ENCODE measurements around the gene BLOC1S5. TPM values are rescaled to one million over a fixed set of nuclear protein-coding genes. Genes with fewer than 3 reads are reported as not detected.

Gene BLOC1S5
- polyA plus RNA-seq, 1 donor (not counting 4 experiments of a cell fraction or from before 2014, with no cell fraction given): 8.8 TPM

GRCh38 chr6:8025191-8025590 lies 39.0 kb downstream of the BLOC1S5 start:
- Histone ChIP-seq H2AFZ (ENCODE audit: control insufficient read depth, low read length) (no peak overlapping the region), H3K9me1 (ENCODE audit: control insufficient read depth, extremely low read depth, insufficient read depth, low read length) (peaks cover 2% of the 10 kb centered on the region), H3K27ac (ENCODE audit: control insufficient read depth, insufficient read depth, low read length) (no peak overlapping the region), H4K20me1 (ENCODE audit: control insufficient read depth, extremely low read depth, insufficient read depth, low read length) (no peaks in the 10 kb centered on the region), H3K4me1 (ENCODE audit: control insufficient read depth, extremely low read depth, insufficient read depth, low read length) (no peaks in the 10 kb centered on the region), H3K9ac (ENCODE audit: control insufficient read depth, extremely low read depth, insufficient read depth, low read length) (no peak overlapping the region), H3K27me3 (ENCODE audit: control insufficient read depth, extremely low read depth, insufficient read depth, low read length) (no peaks in the 10 kb centered on the region), H3K36me3 (ENCODE audit: control insufficient read depth in 2 of 2, extremely low read depth in 1 of 2, insufficient read depth in 2 of 2, low read length in 2 of 2) (no peaks in the 10 kb centered on the region), H3K4me3 (ENCODE audit: control insufficient read depth in 2 of 3, extremely low read depth in 1 of 3, insufficient read depth in 2 of 3, low read depth in 1 of 3, low read length in 3 of 3) (no peak overlapping the region), H3K9me3 (ENCODE audit: control insufficient read depth, low read depth, low read length) (no peaks in the 10 kb centered on the region), H3K79me2 (ENCODE audit: control insufficient read depth, insufficient read depth, low read length) (peaks cover 2% of the 10 kb centered on the region), H3K4me2 (ENCODE audit: control insufficient read depth, extremely low read depth, insufficient read depth, low read depth, low read length) (no peak overlapping the region)
- DNase-seq (ENCODE audit: low read depth, low spot score): no peak
- FAIRE-seq: no peak
- dilution Hi-C loops (cut with MboI; ENCODE audit: extremely low pct_ligation_motif_present, low sequenced_read_pairs): no loop called here
- TF ChIP-seq CTCF (optimal IDR thresholded peaks at IDR 0.05 in 1 of 3, IDR thresholded peaks at IDR 0.05 in 1 of 3, conservative IDR thresholded peaks at IDR 0.05 in 1 of 3; ENCODE audit: extremely low read depth in 1 of 3, insufficient read depth in 2 of 3, low read length in 3 of 3) (no peak), EZH2 (IDR thresholded peaks at IDR 0.05; ENCODE audit: low read length) (no peak)

- H3K27me3 ChIP-seq (ENCODE audit: control insufficient read depth, extremely low read depth, insufficient read depth, low read length): no peaks in the 10 kb centered on the region
- H4K20me1 ChIP-seq (ENCODE audit: control insufficient read depth, extremely low read depth, insufficient read depth, low read length): no peaks in the 10 kb centered on the region
- no peak overlapping the region for H3K9ac ChIP-seq (ENCODE audit: control insufficient read depth, extremely low read depth, insufficient read depth, low read length)
- H3K79me2 ChIP-seq (ENCODE audit: control insufficient read depth, insufficient read depth, low read length): no peaks in the 10 kb centered on the region
- H3K9me3 ChIP-seq (ENCODE audit: control insufficient read depth, low read depth, low read length): no peaks in the 10 kb centered on the region
- H3K4me1 ChIP-seq (ENCODE audit: control insufficient read depth, extremely low read depth, insufficient read depth, low read length): no peaks in the 10 kb centered on the region
- no peak overlapping the region for H2AFZ ChIP-seq (ENCODE audit: control insufficient read depth, low read length)
- no peak overlapping the region for H3K4me3 ChIP-seq (ENCODE audit: control insufficient read depth in 2 of 3, extremely low read depth in 1 of 3, insufficient read depth in 2 of 3, low read depth in 1 of 3, low read length in 3 of 3)
- H3K9me1 ChIP-seq (ENCODE audit: control insufficient read depth, extremely low read depth, insufficient read depth, low read length): no peaks in the 10 kb centered on the region
- no peak for FAIRE-seq
- dilution Hi-C loops (cut with MboI; ENCODE audit: extremely low pct_ligation_motif_present, low sequenced_read_pairs): no loop called here
- TF ChIP-seq EZH2 (IDR thresholded peaks at IDR 0.05; ENCODE audit: low read length) (no peak), CTCF (optimal IDR thresholded peaks at IDR 0.05 in 1 of 3, IDR thresholded peaks at IDR 0.05 in 1 of 3, conservative IDR thresholded peaks at IDR 0.05 in 1 of 3; ENCODE audit: extremely low read depth in 1 of 3, insufficient read depth in 2 of 3, low read length in 3 of 3) (no peak)
- no peak overlapping the region for H3K27ac ChIP-seq (ENCODE audit: control insufficient read depth, insufficient read depth, low read length)
- no peak for DNase-seq (ENCODE audit: low read depth, low spot score)
- no peaks in the 10 kb centered on the region for H3K36me3 ChIP-seq (ENCODE audit: control insufficient read depth in 2 of 2, extremely low read depth in 1 of 2, insufficient read depth in 2 of 2, low read length in 2 of 2)
- H3K4me2 ChIP-seq (ENCODE audit: control insufficient read depth, extremely low read depth, insufficient read depth, low read depth, low read length): no peak overlapping the region
Observed at GRCh38 chr6:8023638-8024037, 40.6 kb downstream of the BLOC1S5 start.
